ENCODE results near the gene PREPL. TPM values are rescaled to one million over a fixed set of nuclear protein-coding genes. Genes with fewer than 3 reads are reported as not detected.

PREPL gene
- total and polyA plus RNA-seq, 2 donors (not counting 3 experiments of a cell fraction or from before 2014, with no cell fraction given) = 10.1 to 25.7 TPM

DNA sequence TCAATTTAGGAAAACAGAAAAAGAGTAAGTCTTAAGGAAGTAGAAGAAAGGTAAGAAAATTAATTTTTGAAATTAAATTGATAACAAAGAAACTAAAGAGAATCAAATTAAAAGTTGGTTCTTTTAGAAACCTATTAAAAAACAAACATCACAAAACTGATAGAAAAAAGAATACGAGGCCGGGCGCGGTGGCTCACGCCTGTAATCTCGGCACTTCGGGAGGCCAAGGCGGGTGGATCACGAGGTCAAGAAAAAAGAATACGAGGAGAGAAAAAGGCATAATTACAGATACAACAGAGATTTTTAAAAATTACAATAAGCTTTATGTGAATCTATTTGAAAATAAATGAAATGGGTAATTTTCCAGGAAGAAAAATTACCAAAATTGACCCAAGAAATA is 11.8 kb downstream of the PREPL start:
- FAIRE-seq = no peak

DNA sequence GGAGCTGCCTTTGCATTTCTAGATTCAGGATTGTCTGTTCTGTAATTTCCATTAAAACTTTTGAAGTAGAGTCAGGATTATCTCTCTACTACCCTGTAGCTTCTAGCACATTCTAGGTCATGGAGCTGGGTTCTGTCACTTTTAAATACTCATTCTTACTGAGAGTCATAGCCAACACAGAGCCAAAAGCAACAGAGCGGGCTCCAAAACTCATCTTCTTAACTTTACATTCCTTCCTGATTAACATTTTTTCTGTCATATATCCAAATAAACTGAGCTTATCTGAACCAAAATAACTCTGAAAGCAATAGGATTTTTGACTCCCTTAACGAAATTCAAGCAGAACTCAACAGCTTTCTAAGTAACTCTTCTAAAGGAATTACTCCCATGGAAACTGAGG is 12.9 kb downstream of the PREPL start:
- no peak overlapping the region for H3K4me2 ChIP-seq (ENCODE audit: insufficient read depth, low read length)
- H3K27me3 ChIP-seq (ENCODE audit: control insufficient read depth in 2 of 2, insufficient read depth in 2 of 2, low read length in 2 of 2) = no peaks in the 10 kb centered on the region
- H4K20me1 ChIP-seq (replicated peaks; ENCODE audit: control insufficient read depth, extremely low read depth, insufficient read depth, low read length) = no peaks in the 10 kb centered on the region
- FAIRE-seq (no peak), DNase-seq (ENCODE audit: low read depth, low spot score) (no peak)
- no peaks in the 10 kb centered on the region for H3K9me1 ChIP-seq (replicated peaks; ENCODE audit: control insufficient read depth, extremely low read depth, insufficient read depth, low read length)
- no TSS peak for BruUV-seq (replicated peaks)
- no peak overlapping the region for H3K9ac ChIP-seq (replicated peaks; ENCODE audit: extremely low read depth, insufficient read depth, low read length)
- H3K36me3 ChIP-seq (ENCODE audit: control insufficient read depth in 2 of 2, extremely low read depth in 1 of 2, insufficient read depth in 2 of 2, low read length in 2 of 2) = peaks cover 1 to 2% of the 10 kb centered on the region in 2 experiments
- POLR2A ChIA-PET = no interaction called here
- H2AFZ ChIP-seq (ENCODE audit: low read depth, low read length) = no peak overlapping the region
- H3K4me1 ChIP-seq (ENCODE audit: control insufficient read depth, extremely low read depth, insufficient read depth, low read length) = no peaks in the 10 kb centered on the region
- CTCF ChIA-PET = interaction anchor here (0.7 to 2.2 kb wide), 7 partner anchors 9 to 304 kb away, joined by 3 to 10 read pairs (median 4); partner anchors contain the start of genes CAMKMT and PREPL
- intact Hi-C loops (cut with micrococcal nuclease) = no loop called here
- H3K9me3 ChIP-seq (replicated peaks; ENCODE audit: control insufficient read depth, insufficient read depth, low read length) = no peaks in the 10 kb centered on the region
- dilution Hi-C loops (cut with MboI; ENCODE audit: extremely low pct_ligation_motif_present, low sequenced_read_pairs) = no loop called here
- no peak overlapping the region for H3K4me3 ChIP-seq (replicated peaks in 1 of 3; ENCODE audit: insufficient read depth in 1 of 3, low read depth in 1 of 3, low read length in 3 of 3)
- no peaks in the 10 kb centered on the region for H3K79me2 ChIP-seq (ENCODE audit: control insufficient read depth, insufficient read depth, low read length)
- TF ChIP-seq FOS (IDR thresholded peaks at IDR 0.05; ENCODE audit: borderline replicate concordance, insufficient read depth, low read length) (no peak), MYC (IDR thresholded peaks at IDR 0.05; ENCODE audit: low read depth, low read length) (no peak), POLR2A (IDR thresholded peaks at IDR 0.05; ENCODE audit: low read depth, low read length) (no peak), JUN (IDR thresholded peaks at IDR 0.05; ENCODE audit: borderline replicate concordance, insufficient read depth, insufficient read length, low read depth) (no peak), EZH2 (IDR thresholded peaks at IDR 0.05; ENCODE audit: borderline replicate concordance, low read depth, low read length, severe bottlenecking) (no peak), POLR2AphosphoS5 (IDR thresholded peaks at IDR 0.05; ENCODE audit: insufficient read depth, low read depth, low read length) (no peak), GATA2 (IDR thresholded peaks at IDR 0.05; ENCODE audit: insufficient read depth, insufficient read length, low read depth, low read length) (no peak)
- TF ChIP-seq, protein P1, sequence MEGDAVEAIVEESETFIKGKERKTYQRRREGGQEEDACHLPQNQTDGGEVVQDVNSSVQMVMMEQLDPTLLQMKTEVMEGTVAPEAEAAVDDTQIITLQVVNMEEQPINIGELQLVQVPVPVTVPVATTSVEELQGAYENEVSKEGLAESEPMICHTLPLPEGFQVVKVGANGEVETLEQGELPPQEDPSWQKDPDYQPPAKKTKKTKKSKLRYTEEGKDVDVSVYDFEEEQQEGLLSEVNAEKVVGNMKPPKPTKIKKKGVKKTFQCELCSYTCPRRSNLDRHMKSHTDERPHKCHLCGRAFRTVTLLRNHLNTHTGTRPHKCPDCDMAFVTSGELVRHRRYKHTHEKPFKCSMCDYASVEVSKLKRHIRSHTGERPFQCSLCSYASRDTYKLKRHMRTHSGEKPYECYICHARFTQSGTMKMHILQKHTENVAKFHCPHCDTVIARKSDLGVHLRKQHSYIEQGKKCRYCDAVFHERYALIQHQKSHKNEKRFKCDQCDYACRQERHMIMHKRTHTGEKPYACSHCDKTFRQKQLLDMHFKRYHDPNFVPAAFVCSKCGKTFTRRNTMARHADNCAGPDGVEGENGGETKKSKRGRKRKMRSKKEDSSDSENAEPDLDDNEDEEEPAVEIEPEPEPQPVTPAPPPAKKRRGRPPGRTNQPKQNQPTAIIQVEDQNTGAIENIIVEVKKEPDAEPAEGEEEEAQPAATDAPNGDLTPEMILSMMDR (IDR thresholded peaks at IDR 0.05; ENCODE audit: extremely low read depth in 1 of 2, insufficient read depth in 1 of 2, low read depth in 1 of 2, low read length in 2 of 2) = no peak
- TF ChIP-seq, protein P2, sequence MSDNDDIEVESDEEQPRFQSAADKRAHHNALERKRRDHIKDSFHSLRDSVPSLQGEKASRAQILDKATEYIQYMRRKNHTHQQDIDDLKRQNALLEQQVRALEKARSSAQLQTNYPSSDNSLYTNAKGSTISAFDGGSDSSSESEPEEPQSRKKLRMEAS (IDR thresholded peaks at IDR 0.05; ENCODE audit: insufficient read depth, insufficient read length) = no peak
- no peak overlapping the region for H3K27ac ChIP-seq (ENCODE audit: insufficient read depth, low read depth, low read length)

More for the DNA sequence above, 11.8 kb downstream of the PREPL start:
- dilution Hi-C loops (cut with MboI; ENCODE audit: extremely low pct_ligation_motif_present, low sequenced_read_pairs) = no loop called here
- H3K4me2 ChIP-seq (ENCODE audit: insufficient read depth, low read length) = no peak overlapping the region
- H3K36me3 ChIP-seq (ENCODE audit: control insufficient read depth in 2 of 2, extremely low read depth in 1 of 2, insufficient read depth in 2 of 2, low read length in 2 of 2) = no peaks in the 10 kb centered on the region
- H2AFZ ChIP-seq (ENCODE audit: low read depth, low read length) = no peak overlapping the region
- POLR2A ChIA-PET = no interaction called here
- intact Hi-C loops (cut with micrococcal nuclease) = no loop called here
- CTCF ChIA-PET = no interaction called here
- H3K9me3 ChIP-seq (replicated peaks; ENCODE audit: control insufficient read depth, insufficient read depth, low read length) = no peaks in the 10 kb centered on the region
- H3K27me3 ChIP-seq (ENCODE audit: control insufficient read depth in 2 of 2, insufficient read depth in 2 of 2, low read length in 2 of 2) = no peaks in the 10 kb centered on the region
- no peak for TF ChIP-seq POLR2A (IDR thresholded peaks at IDR 0.05; ENCODE audit: low read depth, low read length)
- TF ChIP-seq, protein P1 (IDR thresholded peaks at IDR 0.05; ENCODE audit: extremely low read depth in 1 of 2, insufficient read depth in 1 of 2, low read depth in 1 of 2, low read length in 2 of 2) = no peak
- DNase-seq (ENCODE audit: low read depth, low spot score) = no peak
- H4K20me1 ChIP-seq (replicated peaks; ENCODE audit: control insufficient read depth, extremely low read depth, insufficient read depth, low read length) = no peaks in the 10 kb centered on the region
- no peak overlapping the region for H3K9ac ChIP-seq (replicated peaks; ENCODE audit: extremely low read depth, insufficient read depth, low read length)
- peaks cover 5% of the 10 kb centered on the region for H3K79me2 ChIP-seq (ENCODE audit: control insufficient read depth, insufficient read depth, low read length)
- no TSS peak for BruUV-seq (replicated peaks)
- no peak overlapping the region for H3K4me3 ChIP-seq (replicated peaks in 1 of 3; ENCODE audit: insufficient read depth in 1 of 3, low read depth in 1 of 3, low read length in 3 of 3)
- no peaks in the 10 kb centered on the region for H3K9me1 ChIP-seq (replicated peaks; ENCODE audit: control insufficient read depth, extremely low read depth, insufficient read depth, low read length)
- H3K4me1 ChIP-seq (ENCODE audit: control insufficient read depth, extremely low read depth, insufficient read depth, low read length) = no peaks in the 10 kb centered on the region
- H3K27ac ChIP-seq (ENCODE audit: insufficient read depth, low read depth, low read length) = no peak overlapping the region

All from endothelial cell of umbilical vein (primary cell).